ENCODE results near the gene TMOD3. TPM values are rescaled to one million over a fixed set of nuclear protein-coding genes. Genes with fewer than 3 reads are reported as not detected.
"Not testable (repeated sequence)": the region's sequence is repeated elsewhere in the genome, so short reads cannot be mapped to it uniquely, and the experiment has no call there.

TMOD3 gene
- total RNA-seq, 6 experiments from 2014 or later, result 15.0 to 32.2 (median 20.6) TPM

DNA sequence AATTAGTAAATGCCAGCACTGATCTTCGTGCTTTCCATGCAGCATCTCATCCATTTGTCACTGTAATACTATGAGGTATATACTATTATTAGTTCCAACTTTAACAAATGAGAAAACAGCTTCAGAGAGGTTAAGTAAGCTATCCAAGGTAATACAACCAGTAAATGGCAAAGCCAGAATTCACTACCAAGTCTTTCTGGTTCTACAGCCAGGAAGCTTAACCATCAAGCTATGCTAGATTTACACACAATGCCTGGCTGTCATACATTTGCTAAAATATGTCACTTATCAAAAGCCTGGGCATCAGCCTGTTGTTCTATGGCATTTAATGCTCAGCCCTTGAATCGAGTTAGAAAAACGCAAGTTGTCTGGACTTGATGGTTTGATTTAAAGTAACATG is 45.5 kb upstream of the TMOD3 start:
- no peak overlapping the region for H3K4me3 ChIP-seq
- H3K9me3 ChIP-seq, result no peaks in the 10 kb centered on the region
- intact Hi-C loops (cut with DNase I), result no loop called here
- H3K36me3 ChIP-seq, result no peaks in the 10 kb centered on the region
- no peaks in the 10 kb centered on the region for H3K27me3 ChIP-seq
- TF ChIP-seq, protein P1, sequence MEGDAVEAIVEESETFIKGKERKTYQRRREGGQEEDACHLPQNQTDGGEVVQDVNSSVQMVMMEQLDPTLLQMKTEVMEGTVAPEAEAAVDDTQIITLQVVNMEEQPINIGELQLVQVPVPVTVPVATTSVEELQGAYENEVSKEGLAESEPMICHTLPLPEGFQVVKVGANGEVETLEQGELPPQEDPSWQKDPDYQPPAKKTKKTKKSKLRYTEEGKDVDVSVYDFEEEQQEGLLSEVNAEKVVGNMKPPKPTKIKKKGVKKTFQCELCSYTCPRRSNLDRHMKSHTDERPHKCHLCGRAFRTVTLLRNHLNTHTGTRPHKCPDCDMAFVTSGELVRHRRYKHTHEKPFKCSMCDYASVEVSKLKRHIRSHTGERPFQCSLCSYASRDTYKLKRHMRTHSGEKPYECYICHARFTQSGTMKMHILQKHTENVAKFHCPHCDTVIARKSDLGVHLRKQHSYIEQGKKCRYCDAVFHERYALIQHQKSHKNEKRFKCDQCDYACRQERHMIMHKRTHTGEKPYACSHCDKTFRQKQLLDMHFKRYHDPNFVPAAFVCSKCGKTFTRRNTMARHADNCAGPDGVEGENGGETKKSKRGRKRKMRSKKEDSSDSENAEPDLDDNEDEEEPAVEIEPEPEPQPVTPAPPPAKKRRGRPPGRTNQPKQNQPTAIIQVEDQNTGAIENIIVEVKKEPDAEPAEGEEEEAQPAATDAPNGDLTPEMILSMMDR (IDR thresholded peaks at IDR 0.05), result no peak
- TF ChIP-seq POLR2A (IDR thresholded peaks at IDR 0.05), result no peak
- no peak overlapping the region for H3K27ac ChIP-seq
- WGBS (ENCODE audit: insufficient coverage, low coverage, low lambda C conversion rate, missing lambda C conversion rate), result 89% methylated on average over 3 of the region's 3 CpGs
- no peaks in the 10 kb centered on the region for H3K4me1 ChIP-seq
- DNase-seq, result no peak
- no peak for ATAC-seq

DNA sequence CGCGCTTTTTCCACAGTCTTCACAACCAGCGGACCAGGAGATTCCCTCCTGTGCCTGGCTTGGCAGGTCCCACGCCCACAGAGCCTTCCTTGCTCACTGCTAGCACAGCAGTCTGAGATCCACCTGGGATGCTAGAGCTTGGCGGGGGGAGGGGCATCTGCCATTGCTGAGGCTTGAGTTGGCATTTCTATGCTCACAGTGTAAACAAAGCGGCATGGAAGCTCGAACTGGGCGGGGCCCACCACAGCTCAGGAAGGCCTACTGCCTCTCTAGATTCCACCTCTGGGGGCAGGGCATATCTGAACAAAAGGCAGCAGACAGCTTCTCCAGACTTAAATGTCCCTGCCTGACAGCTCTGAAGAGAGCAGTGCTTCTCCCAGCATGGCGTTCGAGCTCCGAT is 42.3 kb upstream of the TMOD3 start:
- WGBS (ENCODE audit: insufficient coverage, low coverage, low lambda C conversion rate, missing lambda C conversion rate), result no CpG with 5 or more reads among the region's 11 CpGs
- DNase-seq; intact Hi-C loops (cut with DNase I): not testable (repeated sequence)

DNA sequence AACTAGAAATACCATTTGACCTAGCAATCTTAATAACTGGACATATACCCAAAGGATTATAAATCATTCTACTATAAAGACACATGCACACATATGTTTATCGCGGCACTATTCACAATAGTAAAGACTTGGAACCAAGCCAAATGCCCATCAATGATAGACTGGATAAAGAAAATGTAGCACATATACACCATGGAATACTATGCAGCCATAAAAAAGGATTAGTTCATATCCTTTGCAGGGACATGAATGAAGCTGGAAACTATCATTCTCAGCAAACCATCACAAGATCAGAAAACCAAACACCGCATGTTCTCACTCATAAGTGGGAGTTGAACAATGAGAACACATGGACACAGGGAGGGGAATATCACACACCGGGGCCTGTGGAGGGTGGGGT is 37.0 kb upstream of the TMOD3 start:
- 97% methylated on average over 3 of the region's 4 CpGs for WGBS (ENCODE audit: insufficient coverage, low coverage, low lambda C conversion rate, missing lambda C conversion rate)
- H3K9me3 ChIP-seq; H3K27me3 ChIP-seq; ATAC-seq; intact Hi-C loops (cut with DNase I); H3K4me3 ChIP-seq; H3K27ac ChIP-seq; H3K36me3 ChIP-seq; DNase-seq: not testable (repeated sequence)
- H3K4me1 ChIP-seq, result peaks cover 0 to 11% (median 0%) of the 10 kb centered on the region in 4 donors

More for the DNA sequence above, 42.3 kb upstream of the TMOD3 start:
- H3K27ac ChIP-seq, H3K9me3 ChIP-seq, ATAC-seq, H3K4me3 ChIP-seq, H3K4me1 ChIP-seq, H3K36me3 ChIP-seq, H3K27me3 ChIP-seq: not testable (repeated sequence)

DNA sequence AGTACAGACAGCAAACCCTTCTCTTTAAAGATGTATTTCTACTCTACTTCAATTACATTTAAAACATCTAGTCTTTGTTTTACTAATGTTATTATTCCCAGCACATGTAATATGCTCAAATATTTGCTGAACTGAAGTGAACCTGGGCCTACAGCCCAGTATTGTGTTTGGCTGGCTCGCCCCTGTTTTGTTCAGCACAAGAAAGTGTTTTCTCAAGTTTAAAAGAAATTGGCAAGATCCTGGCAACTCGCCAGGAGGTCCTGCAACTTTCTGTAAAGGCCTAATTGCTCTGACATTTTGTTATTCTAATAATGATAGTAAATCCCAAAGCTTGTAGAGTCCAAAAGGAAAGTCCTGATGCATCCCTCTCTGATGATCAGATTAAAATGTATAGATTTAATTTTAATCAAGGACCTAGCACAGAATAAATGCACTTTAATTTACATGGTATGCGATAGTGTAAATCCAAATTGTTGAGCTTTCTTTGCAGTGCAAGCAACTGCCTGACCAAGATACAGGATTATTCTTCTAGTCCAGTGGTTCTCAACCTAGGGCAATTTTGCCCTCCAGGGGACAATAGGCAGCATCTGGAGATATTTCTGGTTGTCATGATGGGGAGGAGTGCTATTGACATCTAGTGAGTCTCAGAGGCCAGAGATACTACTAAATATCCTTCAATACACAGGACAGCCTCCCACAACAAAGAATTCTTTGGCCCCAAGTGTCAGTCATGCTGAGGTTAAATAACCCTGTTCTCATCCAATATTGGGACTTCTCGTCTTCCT is 35.7 kb upstream of the TMOD3 start:
- DNase-seq (no peak), ATAC-seq (peak; percentile 31 to 75 (median 58))
- no peak overlapping the region for H3K4me3 ChIP-seq
- intact Hi-C loops (cut with DNase I), result no loop called here
- H3K9me3 ChIP-seq, result no peaks in the 10 kb centered on the region
- H3K36me3 ChIP-seq, result no peaks in the 10 kb centered on the region
- WGBS (ENCODE audit: insufficient coverage, low coverage, low lambda C conversion rate, missing lambda C conversion rate), result 49% methylated on average over 4 of the region's 4 CpGs
- peaks cover 0 to 11% (median 0%) of the 10 kb centered on the region in 4 donors for H3K4me1 ChIP-seq
- no peak overlapping the region for H3K27ac ChIP-seq
- no peak for TF ChIP-seq POLR2A (IDR thresholded peaks at IDR 0.05)
- no peaks in the 10 kb centered on the region for H3K27me3 ChIP-seq

DNA sequence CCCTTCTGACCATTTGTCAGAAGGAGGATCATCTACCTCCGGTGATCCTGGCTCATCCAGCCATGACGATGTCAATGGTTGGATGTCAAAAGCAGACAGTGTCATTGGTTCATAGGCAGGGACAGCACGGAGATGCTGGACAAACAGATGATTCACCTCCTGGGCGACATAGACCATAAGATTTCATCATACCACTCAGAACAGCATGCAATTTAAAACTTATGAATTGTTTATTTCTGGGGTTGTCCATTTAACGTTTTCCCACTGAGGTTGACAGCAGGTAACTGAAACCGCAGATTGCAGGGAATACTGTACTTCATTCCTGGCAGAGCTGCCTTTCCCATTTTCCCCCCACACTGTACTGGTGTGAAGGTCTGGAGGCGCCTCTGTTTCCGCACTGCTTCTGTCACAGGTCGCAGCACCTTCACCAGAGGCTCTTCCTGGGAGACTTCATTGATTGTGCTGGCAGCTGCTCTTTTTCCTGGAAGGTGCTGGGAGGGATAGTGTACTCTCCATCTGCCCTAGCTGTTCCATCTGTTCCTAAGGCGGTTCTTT is 32.5 kb upstream of the TMOD3 start:
- H3K36me3 ChIP-seq, result no peaks in the 10 kb centered on the region
- H3K4me3 ChIP-seq, result no peak overlapping the region
- TF ChIP-seq POLR2A (IDR thresholded peaks at IDR 0.05), result no peak
- TF ChIP-seq, protein P1 (IDR thresholded peaks at IDR 0.05), result no peak
- H3K27ac ChIP-seq, result no peak overlapping the region
- no peaks in the 10 kb centered on the region for H3K27me3 ChIP-seq
- peaks cover 0 to 11% (median 0%) of the 10 kb centered on the region in 4 donors for H3K4me1 ChIP-seq
- WGBS (ENCODE audit: insufficient coverage, low coverage, low lambda C conversion rate, missing lambda C conversion rate), result 41% methylated on average over 6 of the region's 10 CpGs
- intact Hi-C loops (cut with DNase I), result no loop called here
- no peaks in the 10 kb centered on the region for H3K9me3 ChIP-seq
- ATAC-seq, result peak in 3 of 4 donors; percentile 51 to 89 (median 75)
- DNase-seq, result peak in 1 of 3 donors; percentile 30

DNA sequence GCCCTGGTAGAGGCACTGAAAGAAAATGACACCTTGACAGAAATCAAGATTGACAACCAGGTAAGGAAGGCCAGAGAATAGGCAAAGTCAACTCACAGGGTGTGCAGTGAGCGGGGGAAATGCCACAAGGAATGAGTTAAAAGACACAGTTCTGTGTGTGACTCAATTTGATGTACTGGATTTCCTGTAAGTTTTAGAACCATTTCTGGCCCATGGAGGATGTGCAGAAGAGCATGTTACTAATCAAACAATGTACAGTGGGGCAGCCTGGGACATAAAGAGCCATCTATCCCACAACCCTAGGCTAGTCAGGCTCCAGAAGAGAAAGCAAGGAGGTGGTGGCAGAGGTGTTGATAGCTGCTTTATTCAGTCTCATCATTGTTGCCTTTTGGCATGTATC is 31.2 kb upstream of the TMOD3 start:
- no CpG with 5 or more reads among the region's 1 CpG for WGBS (ENCODE audit: insufficient coverage, low coverage, low lambda C conversion rate, missing lambda C conversion rate)
- Histone ChIP-seq H3K27ac (no peak overlapping the region), H3K9me3 (no peaks in the 10 kb centered on the region), H3K4me3 (no peak overlapping the region), H3K36me3 (no peaks in the 10 kb centered on the region), H3K4me1 (peaks cover 0 to 8% (median 0%) of the 10 kb centered on the region in 4 donors), H3K27me3 (no peaks in the 10 kb centered on the region)
- DNase-seq (no peak), ATAC-seq (no peak)
- TF ChIP-seq POLR2A (IDR thresholded peaks at IDR 0.05), result no peak
- TF ChIP-seq, protein P1 (IDR thresholded peaks at IDR 0.05), result no peak
- intact Hi-C loops (cut with DNase I), result no loop called here

All from right lobe of liver (tissue), 6 donors.